T-cell (primary cell): ENCODE results near the gene PUSL1. TPM values are rescaled to one million over a fixed set of nuclear protein-coding genes. Genes with fewer than 3 reads are reported as not detected.

Experiments
- ATAC-seq, 4 experiments: fragments of 200-7000 bp in 3 of 4; fragments of 150-1000 bp in 1 of 4; cut with Tn5 transposase; replicated peaks in 1 of 4; 1 replicate in 3 of 4; 2 replicates in 1 of 4; pipeline ENCODE4 v1.10.0; 2021; ENCODE audit warnings: moderate library complexity in 3 of 4, mild to moderate bottlenecking in 2 of 4, moderate number of reproducible peaks in 1 of 4
- CTCF ChIA-PET, 2 donors: fragments of 300-600 bp; sonication (Branson Sonifier 250); formaldehyde crosslinking; loops; one replicate each; lab custom pipeline; 2022; ENCODE audit warnings: antibody characterized with exemption in 2 of 2; lab: Charles Lee
- POLR2A ChIA-PET, 2 donors: fragments of 300-600 bp; sonication (Branson Sonifier 250); formaldehyde crosslinking; loops; one replicate each; lab custom pipeline; 2022; ENCODE audit warnings: antibody characterized with exemption in 2 of 2; lab: Charles Lee
- DNase-seq, 35 experiments: peaks; one replicate each; pipeline versions ENCODE4 v3.0.0 to v3.0.0-alpha.2; 2013 to 2023
- H3K27ac ChIP-seq: one replicate; pipeline ENCODE4 v1.5.1; 2013; ENCODE audit warnings: low read length
- H3K27me3 ChIP-seq, 2 experiments: replicated peaks in 1 of 2; 1 replicate in 1 of 2; 2 replicates in 1 of 2; pipeline versions ENCODE4 v1.6.1 to v1.7.0; 2013; ENCODE audit warnings: low read length in 1 of 2, mixed read lengths in 1 of 2; ENCODE audit not compliant: control insufficient read depth in 2 of 2, insufficient read depth in 2 of 2; ENCODE audit errors: extremely low read depth in 1 of 2
- H3K36me3 ChIP-seq, 2 donors: 1 replicate in 1 of 2; 2 replicates in 1 of 2; pipeline versions ENCODE4 v1.6.1 to v1.7.0; 2013; ENCODE audit warnings: low read length in 1 of 2; ENCODE audit not compliant: control insufficient read depth in 2 of 2, insufficient read depth in 1 of 2; ENCODE audit errors: extremely low read depth in 1 of 2
- H3K4me1 ChIP-seq, 2 experiments: 1 replicate in 1 of 2; 2 replicates in 1 of 2; pipeline versions ENCODE4 v1.6.1 to v1.7.0; 2013; ENCODE audit warnings: low read length in 2 of 2, mixed read lengths in 1 of 2; ENCODE audit not compliant: insufficient read depth in 2 of 2, control insufficient read depth in 1 of 2; ENCODE audit errors: extremely low read depth in 1 of 2
- H3K4me3 ChIP-seq, 2 donors: 1 replicate in 1 of 2; 2 replicates in 1 of 2; pipeline versions ENCODE4 v1.5.1 to v1.7.0; 2013; ENCODE audit warnings: mild to moderate bottlenecking in 2 of 2, low read length in 1 of 2, moderate library complexity in 1 of 2; ENCODE audit not compliant: control insufficient read depth in 1 of 2; ENCODE audit errors: extremely low read depth in 1 of 2
- H3K9me3 ChIP-seq: 2 replicates; pipeline ENCODE4 v1.7.0; 2013
- H3K27ac Mint-ChIP-seq, 2 donors: one replicate each; pipeline ENCODE4 v1.8.0; 2020 to 2021; ENCODE audit warnings: mild to moderate bottlenecking in 2 of 2, mixed read lengths in 2 of 2
- H3K27me3 Mint-ChIP-seq, 2 donors: one replicate each; pipeline ENCODE4 v1.8.0; 2021 to 2022; ENCODE audit warnings: mixed read lengths in 2 of 2
- H3K36me3 Mint-ChIP-seq: one replicate; pipeline ENCODE4 v1.8.0; 2021; ENCODE audit warnings: mixed read lengths
- H3K4me1 Mint-ChIP-seq, 3 donors: one replicate each; pipeline ENCODE4 v1.8.0; 2020 to 2022; ENCODE audit warnings: mixed read lengths in 3 of 3, mild to moderate bottlenecking in 1 of 3
- H3K4me3 Mint-ChIP-seq, 3 donors: one replicate each; pipeline ENCODE4 v1.8.0; 2020 to 2022; ENCODE audit warnings: mild to moderate bottlenecking in 3 of 3, mixed read lengths in 3 of 3, moderate library complexity in 3 of 3
- H3K9me3 Mint-ChIP-seq, 3 donors: one replicate each; pipeline ENCODE4 v1.8.0; 2020 to 2022; ENCODE audit warnings: mixed read lengths in 3 of 3
- WGBS: methylation state at CpG from one replicate; pipeline ENCODE4 v1.1.5; 2013; ENCODE audit warnings: missing lambda C conversion rate; ENCODE audit not compliant: insufficient coverage; 5-methylcytosine and 5-hydroxymethylcytosine counted together
- total RNA-seq, 35 experiments: library from RNA in 6 of 35; stranded (reverse) in 6 of 35; fragments of 120-200 nt in 1 of 35; gene quantifications; one replicate each; pipeline versions ENCODE4 v1.2.1 to v1.2.4 and lab custom pipeline; 2013 to 2026

The PUSL1 gene
- total RNA-seq, 5 donors from 2014 or later (not counting 1 experiment from before 2014, with no cell fraction given), result 16.7 to 26.4 (median 22.6) TPM

- H3K27me3 ChIP-seq, result no peaks in the 10 kb centered on the region
- H3K4me1 ChIP-seq, result peaks cover 0 to 18% of the 10 kb centered on the region in 2 experiments
- peaks cover 27% of the 10 kb centered on the region for H3K36me3 Mint-ChIP-seq
- H3K27me3 Mint-ChIP-seq, result no peaks in the 10 kb centered on the region
- POLR2A ChIA-PET, result no interaction called here
- no peak for ATAC-seq
- DNase-seq, result no peak
- no peaks in the 10 kb centered on the region for H3K9me3 ChIP-seq
- 96% methylated on average over 15 of the region's 17 CpGs for WGBS
- H3K4me3 ChIP-seq, result no peak overlapping the region
- H3K36me3 ChIP-seq, result peaks cover 22 to 68% of the 10 kb centered on the region in 2 donors
- CTCF ChIA-PET, result no interaction called here
- no peak overlapping the region for H3K27ac ChIP-seq
- H3K4me3 Mint-ChIP-seq, result no peak overlapping the region
- no peaks in the 10 kb centered on the region for H3K9me3 Mint-ChIP-seq
- no peak overlapping the region for H3K27ac Mint-ChIP-seq
- peaks cover 10 to 23% (median 19%) of the 10 kb centered on the region in 3 donors for H3K4me1 Mint-ChIP-seq
These were observed 46.3 kb upstream of the PUSL1 start for GRCh38 chr1:1262071-1262470.

DNA sequence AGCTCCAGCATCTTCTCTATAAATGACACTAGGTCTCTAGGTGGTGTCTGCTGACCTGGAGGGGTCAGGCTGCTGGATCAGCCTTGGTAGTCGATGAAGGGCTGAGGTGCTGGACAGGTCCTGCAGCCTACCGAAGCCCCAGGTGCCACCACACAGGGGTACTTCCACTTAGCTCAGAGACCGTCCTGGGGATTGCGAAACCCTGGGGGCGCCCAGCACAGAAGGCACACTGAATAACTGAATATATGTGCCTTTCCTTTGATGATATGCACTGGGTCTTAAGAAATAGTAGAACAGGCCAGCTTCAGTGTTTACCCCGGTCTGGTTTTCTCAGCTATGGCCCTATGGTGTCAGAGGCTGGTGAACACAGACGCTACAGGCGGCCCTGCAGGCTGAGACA, 45.6 kb upstream of the PUSL1 start:
- no peak overlapping the region for H3K4me3 Mint-ChIP-seq
- peaks cover 27% of the 10 kb centered on the region for H3K36me3 Mint-ChIP-seq
- 100% methylated on average over 4 of the region's 8 CpGs for WGBS
- no peak overlapping the region for H3K27ac Mint-ChIP-seq
- ATAC-seq (no peak), DNase-seq (no peak)
- POLR2A ChIA-PET, result no interaction called here
- no peaks in the 10 kb centered on the region for H3K27me3 ChIP-seq
- no peaks in the 10 kb centered on the region for H3K9me3 ChIP-seq
- peaks cover 24 to 70% of the 10 kb centered on the region in 2 donors for H3K36me3 ChIP-seq
- no peak overlapping the region for H3K4me3 ChIP-seq
- no peaks in the 10 kb centered on the region for H3K9me3 Mint-ChIP-seq
- CTCF ChIA-PET, result no interaction called here
- H3K4me1 Mint-ChIP-seq, result peaks cover 13 to 22% (median 21%) of the 10 kb centered on the region in 3 donors
- no peaks in the 10 kb centered on the region for H3K27me3 Mint-ChIP-seq
- H3K27ac ChIP-seq, result no peak overlapping the region
- H3K4me1 ChIP-seq, result peaks cover 0 to 18% of the 10 kb centered on the region in 2 experiments

DNA sequence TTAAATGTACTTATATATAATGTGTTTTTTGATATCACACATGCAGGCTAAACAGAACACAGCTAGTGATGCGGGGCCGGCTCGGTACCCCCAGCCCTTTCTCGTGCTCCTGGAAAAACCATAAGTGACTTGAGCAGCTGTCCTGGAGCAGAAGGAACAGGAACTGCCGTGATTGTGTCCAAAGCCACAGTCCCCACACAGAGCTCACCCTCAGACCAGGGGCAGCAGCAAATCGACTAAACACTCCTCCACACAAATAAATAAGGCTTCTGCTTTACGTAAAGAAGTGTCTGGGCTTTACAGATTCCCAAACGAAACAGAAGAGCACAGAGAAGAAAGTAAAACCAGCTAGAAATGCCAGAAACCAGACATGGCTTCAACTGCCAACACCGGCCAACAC, 44.4 kb upstream of the PUSL1 start:
- Mint-ChIP-seq H3K27me3 (no peaks in the 10 kb centered on the region), H3K4me3 (no peak overlapping the region), H3K36me3 (peaks cover 26% of the 10 kb centered on the region), H3K4me1 (peaks cover 13 to 30% (median 28%) of the 10 kb centered on the region in 3 donors), H3K9me3 (no peaks in the 10 kb centered on the region), H3K27ac (no peak overlapping the region)
- Histone ChIP-seq H3K27me3 (no peaks in the 10 kb centered on the region), H3K4me3 (no peak overlapping the region), H3K4me1 (peaks cover 0 to 20% of the 10 kb centered on the region in 2 experiments), H3K36me3 (peaks cover 26 to 72% of the 10 kb centered on the region in 2 donors), H3K27ac (no peak overlapping the region), H3K9me3 (no peaks in the 10 kb centered on the region)
- no peak for ATAC-seq
- POLR2A ChIA-PET, result no interaction called here
- no peak for DNase-seq
- CTCF ChIA-PET, result interaction anchor here in 1 of 2 donors (0.6 kb wide), 1 partner anchor 15 kb away, joined by 3 read pairs; no protein-coding TSS in a partner anchor
- WGBS, result 100% methylated on average over 4 of the region's 9 CpGs

DNA sequence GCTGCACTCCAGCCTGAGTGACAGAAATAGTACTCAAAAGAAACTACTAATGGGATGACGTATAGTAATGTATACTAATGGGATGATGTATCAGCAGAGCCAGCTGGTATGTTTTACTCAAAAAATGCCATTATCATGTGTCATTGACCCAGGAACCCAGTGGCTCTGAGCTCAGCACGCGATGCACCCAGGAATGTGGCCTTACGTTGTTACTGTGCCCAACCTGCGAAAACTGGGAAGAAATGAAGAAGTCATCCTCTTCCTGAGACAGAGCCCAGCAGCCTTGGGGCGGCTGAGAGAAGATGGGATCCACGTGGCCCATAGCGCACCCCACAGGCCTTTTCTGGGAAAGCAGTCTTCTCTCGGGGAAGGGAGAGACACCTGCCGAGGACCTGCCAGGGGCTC, 43.5 kb upstream of the PUSL1 start:
- Mint-ChIP-seq H3K4me1 (peaks cover 15 to 32% (median 31%) of the 10 kb centered on the region in 3 donors), H3K4me3 (no peak overlapping the region), H3K27me3 (no peaks in the 10 kb centered on the region), H3K27ac (no peak overlapping the region), H3K36me3 (peaks cover 21% of the 10 kb centered on the region), H3K9me3 (no peaks in the 10 kb centered on the region)
- 93% methylated on average over 10 of the region's 10 CpGs for WGBS
- Histone ChIP-seq H3K36me3 (peaks cover 27 to 66% of the 10 kb centered on the region in 2 donors), H3K4me3 (no peak overlapping the region), H3K4me1 (peaks cover 0 to 19% of the 10 kb centered on the region in 2 experiments), H3K27me3 (no peaks in the 10 kb centered on the region), H3K27ac (no peak overlapping the region), H3K9me3 (no peaks in the 10 kb centered on the region)
- ChIA-PET CTCF (no interaction called here), POLR2A (no interaction called here)
- peak in 9 of 35 experiments; percentile 15 to 46 (median 22) for DNase-seq
- peak in 1 of 4 experiments; percentile 49 for ATAC-seq

GRCh38 chr1:1267488-1268283, 40.7 kb upstream of the PUSL1 start:
- no peak for DNase-seq
- H3K27ac Mint-ChIP-seq, result peak overlapping the region in 1 of 2 donors; percentile 69
- no peaks in the 10 kb centered on the region for H3K9me3 Mint-ChIP-seq
- Histone ChIP-seq H3K9me3 (no peaks in the 10 kb centered on the region), H3K4me3 (no peak overlapping the region), H3K27ac (no peak overlapping the region), H3K36me3 (peaks cover 28 to 49% of the 10 kb centered on the region in 2 donors), H3K4me1 (peaks cover 7 to 30% of the 10 kb centered on the region in 2 experiments), H3K27me3 (no peaks in the 10 kb centered on the region)
- H3K4me1 Mint-ChIP-seq, result peaks cover 35 to 47% (median 47%) of the 10 kb centered on the region in 3 donors
- H3K27me3 Mint-ChIP-seq, result no peaks in the 10 kb centered on the region
- CTCF ChIA-PET, result no interaction called here
- H3K36me3 Mint-ChIP-seq, result peaks cover 18% of the 10 kb centered on the region
- POLR2A ChIA-PET, result no interaction called here
- no peak for ATAC-seq
- no peak overlapping the region for H3K4me3 Mint-ChIP-seq
- WGBS, result 95% methylated on average over 37 of the region's 39 CpGs

DNA sequence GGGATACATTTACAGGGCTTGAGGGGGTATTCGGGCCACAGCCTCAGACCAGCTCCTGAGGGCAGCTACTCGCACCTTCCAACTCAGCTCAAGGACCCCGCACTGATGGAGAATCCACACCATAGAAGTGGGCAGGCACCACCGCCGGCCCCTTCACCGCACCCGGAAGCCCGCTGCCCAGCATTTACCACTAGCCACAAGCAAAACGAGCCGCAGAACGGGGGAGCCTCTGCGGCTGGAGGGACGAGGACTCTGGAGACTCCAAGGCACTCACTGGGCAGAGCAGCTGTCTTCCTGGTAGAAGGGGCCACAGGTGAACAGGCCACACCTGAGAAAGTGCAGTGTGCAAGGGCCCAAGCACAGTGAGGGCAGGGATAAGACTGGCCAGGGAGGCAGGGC, 40.1 kb upstream of the PUSL1 start:
- peaks cover 37 to 53% (median 51%) of the 10 kb centered on the region in 3 donors for H3K4me1 Mint-ChIP-seq

More for the DNA sequence above, 40.1 kb upstream of the PUSL1 start:
- DNase-seq (no peak), ATAC-seq (no peak)
- no peak overlapping the region for H3K27ac Mint-ChIP-seq
- Histone ChIP-seq H3K27me3 (no peaks in the 10 kb centered on the region), H3K36me3 (peaks cover 24 to 43% of the 10 kb centered on the region in 2 donors), H3K9me3 (no peaks in the 10 kb centered on the region), H3K27ac (no peak overlapping the region), H3K4me1 (peaks cover 7 to 35% of the 10 kb centered on the region in 2 experiments), H3K4me3 (no peak overlapping the region)
- POLR2A ChIA-PET, result no interaction called here
- H3K36me3 Mint-ChIP-seq, result peaks cover 15% of the 10 kb centered on the region
- CTCF ChIA-PET, result no interaction called here
- no peaks in the 10 kb centered on the region for H3K9me3 Mint-ChIP-seq
- no peak overlapping the region for H3K4me3 Mint-ChIP-seq
- 97% methylated on average over 11 of the region's 13 CpGs for WGBS
- H3K27me3 Mint-ChIP-seq, result no peaks in the 10 kb centered on the region
